CD4-positive, alpha-beta T cell treated with Interleukin-6 at 100 ng/mL for 8 hours (primary cell): ENCODE results near the gene TTN.

Source experiments
- DNase-seq: peaks from one replicate; pipeline ENCODE4 v3.0.0-alpha.2; 2020; ENCODE audit warnings: mixed read lengths, low spot score

Gene TTN

GRCh38 chr2:178650554-178650953 is 156.7 kb downstream of the TTN start:
- DNase-seq: no peak

GRCh38 chr2:178644919-178645318 is 162.3 kb downstream of the TTN start:
- no peak for DNase-seq

DNA sequence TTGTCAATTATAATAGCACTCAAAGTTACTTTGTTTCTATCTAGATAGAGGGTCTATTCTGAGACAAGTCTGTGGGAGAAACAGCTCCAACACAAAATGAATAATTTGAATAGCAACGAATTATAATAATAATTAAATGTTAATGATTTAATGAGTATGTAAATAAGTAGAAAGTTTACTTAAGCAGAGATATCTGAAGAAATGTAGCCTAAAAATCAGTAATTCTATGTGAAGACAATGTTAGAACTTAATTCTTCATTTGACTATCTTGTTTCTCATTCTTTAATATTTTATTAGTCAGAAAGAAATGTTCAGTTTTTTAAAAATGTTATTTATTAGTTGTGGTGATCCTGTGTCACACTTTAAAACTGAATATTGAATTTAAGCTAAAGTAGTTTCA is 165.7 kb downstream of the TTN start:
- DNase-seq: no peak

DNA sequence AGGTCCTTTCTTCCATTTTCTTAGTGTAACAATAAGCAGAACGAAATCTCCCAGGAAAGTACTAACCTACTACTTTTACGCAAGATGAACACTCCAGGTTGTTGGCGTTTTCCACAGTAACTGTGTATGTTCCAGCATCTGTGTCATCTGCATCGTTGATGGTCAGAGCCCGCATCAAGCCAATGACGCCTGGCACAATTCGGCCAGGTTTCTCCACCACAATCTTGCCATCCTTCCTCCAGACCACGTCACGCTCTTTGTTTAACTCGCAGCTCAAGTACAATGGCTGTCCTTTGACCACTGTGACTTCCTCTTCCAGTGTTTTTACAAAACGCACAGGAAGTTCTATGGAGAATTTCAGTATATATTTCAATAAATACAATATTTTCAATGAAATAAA is 171.3 kb downstream of the TTN start:
- no peak for DNase-seq

DNA sequence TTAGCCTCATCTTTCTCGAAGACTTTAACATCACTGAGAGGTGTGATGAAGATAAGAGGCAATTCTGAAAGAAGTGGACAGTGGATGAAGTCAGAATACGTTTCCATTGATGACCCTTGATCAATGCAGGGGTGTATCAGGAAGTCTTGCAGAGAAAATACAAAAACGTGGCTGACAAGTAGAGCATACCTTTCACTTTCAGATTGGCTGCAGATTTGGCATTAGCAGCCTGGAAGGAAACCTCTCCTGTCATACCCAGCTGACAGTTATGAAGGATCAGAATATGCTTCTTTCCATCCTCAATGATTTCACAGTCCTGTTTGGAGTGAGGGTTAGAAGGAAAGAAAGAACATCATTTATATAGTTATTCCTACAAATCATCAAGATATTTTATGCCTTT is 174.5 kb downstream of the TTN start:
- DNase-seq: no peak

DNA sequence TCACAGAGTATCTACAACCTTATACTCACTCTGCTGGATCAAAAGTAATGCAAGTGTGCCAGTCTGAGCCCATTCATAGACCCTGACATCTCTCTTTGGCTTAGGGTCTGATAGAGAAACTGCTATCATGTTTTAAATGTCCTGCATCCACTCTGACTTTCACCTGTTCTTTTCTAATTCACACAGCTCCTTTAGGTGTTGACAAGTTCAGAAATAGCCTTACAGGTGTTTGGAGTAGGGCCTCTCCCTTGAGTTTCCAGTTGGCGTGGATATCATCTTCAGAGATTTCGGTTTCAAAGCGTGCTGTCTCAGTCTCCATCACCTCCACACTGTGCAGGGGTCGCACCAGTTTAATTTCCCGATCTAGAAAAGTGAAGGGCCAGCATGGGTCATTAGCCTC is 176.6 kb downstream of the TTN start:
- no peak for DNase-seq

DNA sequence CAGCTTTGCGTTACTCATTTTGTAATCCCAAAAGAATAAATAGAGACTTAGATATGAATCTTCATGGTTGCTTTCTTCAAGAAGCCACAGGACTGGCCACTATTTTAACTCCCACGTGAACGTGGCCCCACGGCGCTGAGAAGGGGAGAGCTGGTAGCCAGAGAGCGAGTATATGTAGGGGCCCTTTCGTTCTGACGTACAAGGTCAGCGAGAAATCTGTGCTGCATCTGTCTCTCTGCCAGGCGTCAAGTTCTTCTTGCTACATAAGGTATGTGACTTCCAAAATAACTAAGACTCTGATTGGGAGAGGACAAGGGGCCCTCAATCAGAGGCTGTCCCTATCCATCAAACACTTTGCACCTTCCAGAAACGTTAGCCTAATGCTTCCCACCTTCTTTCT is 177.8 kb downstream of the TTN start:
- no peak for DNase-seq

DNA sequence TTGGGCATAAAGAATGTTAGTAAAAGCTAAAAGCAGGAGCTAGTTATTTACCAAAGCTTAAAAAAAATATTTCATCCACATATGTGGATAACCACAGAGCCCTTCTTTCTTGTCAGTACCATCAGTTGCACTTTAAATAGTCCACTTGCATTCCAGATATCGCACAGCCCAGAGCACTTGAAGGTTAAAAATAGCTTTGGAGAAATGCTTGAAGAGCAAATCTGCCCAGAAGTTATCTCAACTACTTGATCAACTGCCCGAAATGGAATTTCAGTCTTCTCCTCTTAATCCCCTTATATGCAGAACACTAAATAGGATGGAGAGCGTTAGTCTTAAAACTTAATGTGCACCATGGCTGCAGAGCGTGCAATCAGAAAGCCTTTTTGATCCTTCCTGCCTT is 178.6 kb downstream of the TTN start:
- DNase-seq: no peak

- DNase-seq: no peak
These were observed 179.8 kb downstream of the TTN start for GRCh38 chr2:178627401-178627800.

DNA sequence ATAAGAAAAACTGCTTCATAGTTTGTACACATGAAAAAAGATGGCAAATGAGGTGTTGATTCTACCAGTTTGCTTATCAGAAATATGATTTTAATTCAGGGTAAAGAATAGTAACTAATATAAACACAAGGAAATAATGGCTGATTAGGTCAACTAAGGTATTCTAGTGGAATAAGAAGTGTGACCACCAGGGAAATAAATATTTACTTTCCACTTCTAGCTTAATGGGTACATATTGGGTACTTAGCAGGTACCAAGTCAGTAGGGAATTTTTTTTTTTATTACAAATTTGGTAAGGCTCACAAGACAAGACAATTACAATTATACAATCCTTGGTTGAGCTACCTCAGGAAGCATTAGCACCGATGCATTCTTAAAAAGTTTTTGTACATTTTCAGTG is 191.3 kb downstream of the TTN start:
- DNase-seq: no peak

GRCh38 chr2:178602901-178603300 is 204.3 kb downstream of the TTN start:
- no peak for DNase-seq

GRCh38 chr2:178592655-178593054 is 214.6 kb downstream of the TTN start:
- no peak for DNase-seq

GRCh38 chr2:178589335-178589734 is 217.9 kb downstream of the TTN start:
- no peak for DNase-seq

DNA sequence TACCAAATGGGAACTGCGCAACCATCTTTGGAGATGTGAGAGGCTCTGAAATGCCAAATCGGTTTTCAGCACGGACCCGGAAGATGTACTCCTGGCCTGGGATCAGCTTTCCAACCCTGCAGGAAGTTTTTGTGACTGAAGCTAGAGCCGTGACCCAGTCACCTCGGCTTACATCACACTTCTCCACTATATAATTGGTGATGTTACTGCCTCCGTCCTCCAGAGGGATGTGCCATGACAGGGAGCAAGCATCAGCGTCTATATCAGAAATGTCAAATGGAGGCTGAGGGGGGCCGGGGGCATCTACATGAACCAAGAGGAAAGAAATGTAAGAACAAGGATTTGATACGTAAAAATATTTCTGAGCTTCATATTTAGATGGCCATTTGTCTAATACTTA is 222.6 kb downstream of the TTN start:
- DNase-seq: no peak

DNA sequence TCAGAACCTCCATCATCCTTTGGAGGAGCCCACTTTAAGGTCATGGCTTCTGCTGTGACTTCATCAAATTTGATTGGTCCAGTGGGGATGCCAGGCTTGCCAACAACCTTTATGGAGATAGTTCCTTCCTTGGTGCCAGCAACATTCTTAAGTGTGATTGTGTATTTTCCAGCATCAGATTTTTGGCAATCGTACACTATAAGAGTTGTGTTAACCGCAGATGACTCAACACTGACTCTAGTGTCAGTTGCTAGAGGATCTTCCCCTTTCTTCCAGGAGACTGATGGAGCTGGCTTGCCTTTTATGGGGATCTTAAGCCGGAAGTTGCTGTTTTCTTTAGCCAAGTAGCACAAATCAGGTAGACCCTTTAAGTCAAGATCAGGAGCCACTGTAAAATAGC is 228.2 kb downstream of the TTN start:
- no peak for DNase-seq

GRCh38 chr2:178574789-178575188 is 232.4 kb downstream of the TTN start:
- DNase-seq: no peak

- DNase-seq: no peak
These were observed 239.0 kb downstream of the TTN start for GRCh38 chr2:178568227-178568626.

DNA sequence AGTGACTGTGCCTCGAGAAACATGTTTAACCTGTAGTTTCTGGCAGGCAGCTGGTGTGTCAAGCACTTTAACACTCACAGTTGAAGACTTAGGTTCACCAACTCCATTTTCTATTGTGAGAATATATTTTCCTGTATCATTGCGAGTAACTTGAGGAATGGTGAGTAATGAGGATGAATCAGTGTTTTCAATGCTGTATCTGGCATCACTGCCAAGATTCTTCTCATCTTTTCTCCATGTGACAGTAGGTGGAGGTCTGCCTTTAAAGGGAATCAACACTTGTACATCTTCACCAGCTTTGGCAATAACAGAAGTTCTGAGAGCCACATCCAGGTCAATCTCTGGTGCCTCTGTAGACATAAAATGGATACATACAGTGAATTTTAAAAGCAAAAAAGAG is 254.2 kb downstream of the TTN start:
- no peak for DNase-seq

- no peak for DNase-seq
These were observed 256.9 kb downstream of the TTN start for GRCh38 chr2:178550352-178550751.

- no peak for DNase-seq
These were observed 264.7 kb downstream of the TTN start for GRCh38 chr2:178542569-178542968.

DNA sequence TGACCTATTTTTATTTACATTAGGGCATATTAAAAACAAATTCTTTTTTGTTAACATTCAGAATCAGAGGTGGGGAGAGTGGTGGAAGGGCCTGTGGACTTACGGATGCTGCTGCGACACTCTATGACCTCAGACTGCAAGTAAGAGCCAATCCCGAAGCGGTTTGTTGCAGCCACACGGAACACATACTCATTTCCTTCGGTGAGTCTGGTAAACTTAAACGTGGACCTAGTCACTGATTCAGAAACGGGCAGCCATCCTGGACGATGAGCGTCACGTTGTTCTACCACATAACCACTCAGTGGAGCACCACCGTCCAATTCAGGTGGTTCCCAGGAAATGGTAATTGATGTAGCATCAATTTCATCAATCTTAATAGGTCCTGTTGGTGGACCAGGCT is 265.1 kb downstream of the TTN start:
- DNase-seq: no peak

- no peak for DNase-seq
These were observed 271.2 kb downstream of the TTN start for GRCh38 chr2:178536037-178536436.

DNA sequence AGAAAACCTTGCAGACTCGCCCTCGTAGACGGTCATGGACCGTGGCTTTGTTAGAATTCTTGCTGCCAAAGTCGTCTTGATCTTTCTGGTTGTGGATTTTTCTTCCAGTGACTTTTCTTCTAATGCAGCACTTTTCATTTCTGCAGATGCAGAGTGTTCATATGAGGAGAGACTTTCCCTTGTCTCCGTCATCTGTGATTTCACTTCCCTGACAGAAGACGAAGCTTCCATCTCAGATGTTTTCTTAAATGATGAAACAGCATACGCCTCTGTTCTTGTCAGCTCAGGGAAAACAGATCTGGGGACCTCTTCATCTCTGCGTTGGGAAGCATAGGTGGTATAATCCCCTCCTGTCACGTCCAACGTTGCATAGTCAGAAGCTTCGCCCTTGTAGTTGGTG is 276.1 kb downstream of the TTN start:
- no peak for DNase-seq

- DNase-seq: no peak
These were observed 276.5 kb downstream of the TTN start for GRCh38 chr2:178530625-178531142.

GRCh38 chr2:178530131-178530530 is 277.1 kb downstream of the TTN start:
- no peak for DNase-seq
